Tibial nerve (tissue), 4 donors: ENCODE results near the gene RUNX2.

Source experiments
- EP300 ChIP-seq, 2 donors: sonication (generic); formaldehyde crosslinking; IDR thresholded peaks; one replicate each; pipeline ENCODE4 v1.6.1; 2017; ENCODE audit warnings: antibody characterized with exemption in 2 of 2, mild to moderate bottlenecking in 1 of 2
- POLR2A ChIP-seq, 2 donors: fragments of 450-650 bp; IDR thresholded peaks; one replicate each; pipeline ENCODE4 v1.6.1; 2017; ENCODE audit warnings: antibody characterized with exemption in 2 of 2, mild to moderate bottlenecking in 2 of 2, moderate library complexity in 2 of 2
- TF ChIP-seq, protein P1 (sequence below), 5 experiments: fragments of 200-600 bp in 3 of 5; fragments of 450-650 bp in 2 of 5; sonication (generic) in 3 of 5; IDR thresholded peaks; one replicate each; pipeline ENCODE4 v1.5.1; 2016 to 2019; ENCODE audit warnings: antibody characterized with exemption in 5 of 5, mild to moderate bottlenecking in 3 of 5, moderate library complexity in 2 of 5

DNA sequence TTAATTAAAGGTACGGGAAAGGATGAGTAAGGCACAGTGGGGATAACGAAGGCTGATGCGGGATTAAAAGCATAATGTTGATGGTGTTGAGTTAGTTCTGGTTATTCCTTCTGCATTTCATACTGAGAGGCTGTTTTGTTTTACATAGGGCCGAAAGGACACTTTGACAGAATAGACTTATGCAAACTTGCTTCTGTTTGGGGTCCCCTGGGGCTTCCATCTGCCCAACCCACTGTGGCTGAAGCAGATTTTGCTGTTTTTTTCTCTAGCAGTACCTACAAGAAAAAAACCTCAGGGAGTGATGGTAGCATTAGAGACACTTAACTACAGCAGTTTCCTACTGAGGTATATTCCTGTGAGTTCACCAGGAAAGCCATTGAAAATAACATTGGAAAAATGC is 185.7 kb downstream of the RUNX2 start:
- TF ChIP-seq, protein P1, sequence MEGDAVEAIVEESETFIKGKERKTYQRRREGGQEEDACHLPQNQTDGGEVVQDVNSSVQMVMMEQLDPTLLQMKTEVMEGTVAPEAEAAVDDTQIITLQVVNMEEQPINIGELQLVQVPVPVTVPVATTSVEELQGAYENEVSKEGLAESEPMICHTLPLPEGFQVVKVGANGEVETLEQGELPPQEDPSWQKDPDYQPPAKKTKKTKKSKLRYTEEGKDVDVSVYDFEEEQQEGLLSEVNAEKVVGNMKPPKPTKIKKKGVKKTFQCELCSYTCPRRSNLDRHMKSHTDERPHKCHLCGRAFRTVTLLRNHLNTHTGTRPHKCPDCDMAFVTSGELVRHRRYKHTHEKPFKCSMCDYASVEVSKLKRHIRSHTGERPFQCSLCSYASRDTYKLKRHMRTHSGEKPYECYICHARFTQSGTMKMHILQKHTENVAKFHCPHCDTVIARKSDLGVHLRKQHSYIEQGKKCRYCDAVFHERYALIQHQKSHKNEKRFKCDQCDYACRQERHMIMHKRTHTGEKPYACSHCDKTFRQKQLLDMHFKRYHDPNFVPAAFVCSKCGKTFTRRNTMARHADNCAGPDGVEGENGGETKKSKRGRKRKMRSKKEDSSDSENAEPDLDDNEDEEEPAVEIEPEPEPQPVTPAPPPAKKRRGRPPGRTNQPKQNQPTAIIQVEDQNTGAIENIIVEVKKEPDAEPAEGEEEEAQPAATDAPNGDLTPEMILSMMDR (IDR thresholded peaks at IDR 0.05): no peak
- TF ChIP-seq POLR2A (IDR thresholded peaks at IDR 0.05): no peak
- TF ChIP-seq EP300 (IDR thresholded peaks at IDR 0.05): no peak
